CD8-positive, alpha-beta memory T cell (primary cell): Measurements from ENCODE around the gene MAGI1. TPM values are rescaled to one million over a fixed set of nuclear protein-coding genes. Genes with fewer than 3 reads are reported as not detected.

Source experiments
- CTCF ChIA-PET: fragments of 350-600 bp; sonication (Branson Sonifier 250); formaldehyde crosslinking; loops from one replicate; lab custom pipeline; 2021; ENCODE audit warnings: antibody characterized with exemption; lab: Charles Lee
- POLR2A ChIA-PET: fragments of 350-600 bp; sonication (Branson Sonifier 250); formaldehyde crosslinking; loops from one replicate; lab custom pipeline; 2021; ENCODE audit warnings: antibody characterized with exemption; lab: Charles Lee
- DNase-seq, 5 donors: peaks; one replicate each; pipeline versions ENCODE4 v3.0.0 to v3.0.0-alpha.2; 2020 to 2022; ENCODE audit warnings: mixed read lengths in 1 of 5
- H3K27ac ChIP-seq: one replicate; pipeline ENCODE4 v1.7.0; 2013; ENCODE audit warnings: low read depth, mild to moderate bottlenecking, low read length, moderate library complexity
- H3K27me3 ChIP-seq: 2 replicates; pipeline ENCODE4 v1.7.0; 2013; ENCODE audit warnings: low read length, mild to moderate bottlenecking; ENCODE audit not compliant: insufficient read depth, poor library complexity, severe bottlenecking
- H3K36me3 ChIP-seq: 2 replicates; pipeline ENCODE4 v1.7.0; 2013; ENCODE audit warnings: mild to moderate bottlenecking, low read length, moderate library complexity; ENCODE audit not compliant: insufficient read depth
- H3K4me1 ChIP-seq: 2 replicates; pipeline ENCODE4 v1.7.0; 2013; ENCODE audit warnings: mild to moderate bottlenecking, low read length, moderate library complexity; ENCODE audit not compliant: insufficient read depth
- H3K4me3 ChIP-seq: 2 replicates; pipeline ENCODE4 v1.7.0; 2013; ENCODE audit warnings: mild to moderate bottlenecking, low read length
- H3K9me3 ChIP-seq: 2 replicates; pipeline ENCODE4 v1.7.0; 2013; ENCODE audit warnings: mild to moderate bottlenecking, low read length
- H3K27ac Mint-ChIP-seq, 8 donors: one replicate each; pipeline ENCODE4 v1.8.0; 2020 to 2021; ENCODE audit warnings: mixed read lengths in 8 of 8, mild to moderate bottlenecking in 6 of 8, inconsistent platforms in 3 of 8, moderate library complexity in 3 of 8
- H3K27me3 Mint-ChIP-seq, 2 donors: one replicate each; pipeline ENCODE4 v1.8.0; 2020 to 2021; ENCODE audit warnings: mixed read lengths in 2 of 2, mild to moderate bottlenecking in 1 of 2, moderate library complexity in 1 of 2
- H3K36me3 Mint-ChIP-seq, 3 donors: one replicate each; pipeline ENCODE4 v1.8.0; 2020 to 2021; ENCODE audit warnings: mixed read lengths in 3 of 3, inconsistent platforms in 1 of 3, mild to moderate bottlenecking in 1 of 3
- H3K4me1 Mint-ChIP-seq, 3 donors: one replicate each; pipeline ENCODE4 v1.8.0; 2020 to 2021; ENCODE audit warnings: mixed read lengths in 3 of 3, inconsistent platforms in 1 of 3, mild to moderate bottlenecking in 1 of 3
- H3K4me3 Mint-ChIP-seq, 7 donors: one replicate each; pipeline ENCODE4 v1.8.0; 2020 to 2021; ENCODE audit warnings: mixed read lengths in 7 of 7, mild to moderate bottlenecking in 6 of 7, moderate library complexity in 4 of 7, inconsistent platforms in 2 of 7
- H3K9me3 Mint-ChIP-seq, 5 donors: one replicate each; pipeline ENCODE4 v1.8.0; 2020 to 2022; ENCODE audit warnings: mixed read lengths in 5 of 5, mild to moderate bottlenecking in 3 of 5, moderate library complexity in 2 of 5, inconsistent platforms in 1 of 5
- polyA plus RNA-seq: library from polyadenylated mRNA; unstranded; fragments of 300-500 nt; fragmentation: Illumina TruSeq; gene quantifications from one replicate; pipeline ENCODE4 v1.2.3, GENCODE V29; 2021
- total RNA-seq, 2 experiments: library from RNA; stranded (reverse); gene quantifications; one replicate each; pipeline ENCODE4 v1.2.3, GENCODE V29; 2021

MAGI1 gene
- total and polyA plus RNA-seq, 3 experiments from 2014 or later = 0.15 to 0.42 TPM; not detected in 1

GRCh38 chr3:65706776-65707568 lies 331.7 kb downstream of the MAGI1 start:
- no peaks in the 10 kb centered on the region for H3K4me1 Mint-ChIP-seq
- CTCF ChIA-PET = no interaction called here

DNA sequence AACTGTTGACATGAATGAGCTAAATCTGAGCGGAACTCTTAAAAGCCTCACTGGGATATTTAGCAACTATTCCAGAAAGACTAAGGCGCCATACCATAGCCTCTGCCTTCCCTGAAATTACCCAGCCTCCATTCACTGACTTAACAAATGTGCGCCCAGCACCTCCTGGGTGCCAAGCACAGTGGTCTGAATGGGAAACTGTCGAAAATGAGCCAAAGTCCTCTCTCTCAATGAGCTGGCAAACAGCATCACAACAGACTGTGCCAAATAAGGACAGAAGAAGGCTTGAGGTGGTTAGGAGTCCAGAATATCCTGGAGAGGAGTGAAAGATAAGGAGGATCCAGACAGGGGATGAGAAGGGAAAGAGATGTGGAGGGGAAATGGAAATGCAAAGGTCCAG lies 332.4 kb downstream of the MAGI1 start:
- Histone ChIP-seq H3K9me3 (no peaks in the 10 kb centered on the region), H3K27me3 (no peaks in the 10 kb centered on the region), H3K4me1 (no peaks in the 10 kb centered on the region), H3K27ac (no peak overlapping the region), H3K36me3 (no peaks in the 10 kb centered on the region), H3K4me3 (no peak overlapping the region)
- Mint-ChIP-seq H3K36me3 (no peaks in the 10 kb centered on the region), H3K9me3 (peaks cover 0 to 4% (median 2%) of the 10 kb centered on the region in 5 donors), H3K27me3 (no peaks in the 10 kb centered on the region), H3K4me3 (no peak overlapping the region), H3K4me1 (no peaks in the 10 kb centered on the region), H3K27ac (no peak overlapping the region)
- DNase-seq = no peak
- ChIA-PET POLR2A (no interaction called here), CTCF (no interaction called here)

More at GRCh38 chr3:65706776-65707568, 331.7 kb downstream of the MAGI1 start:
- Mint-ChIP-seq H3K9me3 (peaks cover 0 to 4% (median 2%) of the 10 kb centered on the region in 5 donors), H3K4me3 (no peak overlapping the region), H3K36me3 (no peaks in the 10 kb centered on the region), H3K27me3 (no peaks in the 10 kb centered on the region), H3K27ac (peak overlapping the region in 1 of 8 donors; percentile 70)
- POLR2A ChIA-PET = no interaction called here
- DNase-seq = no peak
- no peak overlapping the region for H3K27ac ChIP-seq
- no peak overlapping the region for H3K4me3 ChIP-seq
- no peaks in the 10 kb centered on the region for H3K4me1 ChIP-seq
- H3K9me3 ChIP-seq = no peaks in the 10 kb centered on the region
- H3K27me3 ChIP-seq = no peaks in the 10 kb centered on the region
- H3K36me3 ChIP-seq = no peaks in the 10 kb centered on the region

GRCh38 chr3:65703820-65704219 lies 334.9 kb downstream of the MAGI1 start:
- Histone ChIP-seq H3K27ac (no peak overlapping the region), H3K9me3 (no peaks in the 10 kb centered on the region), H3K4me3 (no peak overlapping the region), H3K4me1 (no peaks in the 10 kb centered on the region), H3K36me3 (no peaks in the 10 kb centered on the region), H3K27me3 (no peaks in the 10 kb centered on the region)
- Mint-ChIP-seq H3K4me3 (no peak overlapping the region), H3K36me3 (no peaks in the 10 kb centered on the region), H3K27me3 (no peaks in the 10 kb centered on the region), H3K4me1 (no peaks in the 10 kb centered on the region), H3K9me3 (peaks cover 0 to 5% (median 2%) of the 10 kb centered on the region in 5 donors), H3K27ac (no peak overlapping the region)
- no peak for DNase-seq
- CTCF ChIA-PET = no interaction called here
- POLR2A ChIA-PET = no interaction called here

DNA sequence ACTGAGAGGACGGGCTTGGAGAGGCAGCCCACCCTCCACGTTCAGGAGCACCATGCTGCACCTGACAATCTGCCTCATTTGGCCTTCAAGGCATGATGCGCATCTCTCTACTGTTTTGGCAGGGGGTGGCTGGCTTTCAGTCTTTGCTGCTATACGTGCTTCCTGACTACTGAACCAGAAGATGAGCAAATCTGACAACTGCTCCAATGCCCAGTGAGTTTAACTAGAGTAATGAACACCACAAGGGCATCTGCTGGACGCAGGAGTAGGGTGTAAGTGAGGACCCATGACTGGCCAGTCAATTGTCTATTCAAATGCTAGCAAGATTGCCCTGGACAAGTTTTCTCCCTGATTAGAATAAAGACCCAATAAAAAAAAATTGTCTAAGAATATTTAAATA lies 335.7 kb downstream of the MAGI1 start:
- ChIA-PET POLR2A (no interaction called here), CTCF (no interaction called here)
- Histone ChIP-seq H3K27me3 (no peaks in the 10 kb centered on the region), H3K4me1 (no peaks in the 10 kb centered on the region), H3K4me3 (no peak overlapping the region), H3K9me3 (no peaks in the 10 kb centered on the region), H3K36me3 (no peaks in the 10 kb centered on the region), H3K27ac (no peak overlapping the region)
- Mint-ChIP-seq H3K4me1 (no peaks in the 10 kb centered on the region), H3K27me3 (no peaks in the 10 kb centered on the region), H3K27ac (no peak overlapping the region), H3K9me3 (peaks cover 0 to 5% (median 2%) of the 10 kb centered on the region in 5 donors), H3K4me3 (no peak overlapping the region), H3K36me3 (no peaks in the 10 kb centered on the region)
- DNase-seq = no peak

- Mint-ChIP-seq H3K27me3 (no peaks in the 10 kb centered on the region), H3K27ac (no peak overlapping the region), H3K4me1 (no peaks in the 10 kb centered on the region), H3K9me3 (peaks cover 0 to 5% (median 2%) of the 10 kb centered on the region in 5 donors), H3K4me3 (no peak overlapping the region), H3K36me3 (no peaks in the 10 kb centered on the region)
- Histone ChIP-seq H3K27me3 (no peaks in the 10 kb centered on the region), H3K9me3 (no peaks in the 10 kb centered on the region), H3K4me3 (no peak overlapping the region), H3K36me3 (no peaks in the 10 kb centered on the region), H3K27ac (no peak overlapping the region), H3K4me1 (no peaks in the 10 kb centered on the region)
- ChIA-PET POLR2A (no interaction called here), CTCF (no interaction called here)
- no peak for DNase-seq
Measured at GRCh38 chr3:65702202-65702601, 336.5 kb downstream of the MAGI1 start.

DNA sequence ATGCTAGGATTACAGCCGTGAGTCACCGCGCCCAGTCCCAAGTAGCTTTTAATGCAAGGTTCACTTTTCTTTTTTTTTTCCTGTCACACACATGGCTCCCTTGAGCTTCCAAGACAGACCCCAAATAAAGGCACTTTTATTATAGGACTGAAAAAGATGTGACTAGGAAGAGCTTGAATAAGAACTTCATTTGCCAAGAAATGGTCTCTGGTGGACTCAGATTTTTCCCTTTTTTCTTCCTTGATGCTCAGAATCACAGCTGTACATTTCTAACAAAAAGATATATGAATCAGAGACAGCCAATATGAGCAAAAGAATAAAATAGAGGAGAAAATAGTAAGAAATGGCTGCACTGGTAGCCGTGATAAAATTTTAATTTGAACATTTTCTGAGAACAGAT lies 337.2 kb downstream of the MAGI1 start:
- H3K36me3 ChIP-seq = no peaks in the 10 kb centered on the region
- Mint-ChIP-seq H3K27me3 (no peaks in the 10 kb centered on the region), H3K27ac (no peak overlapping the region), H3K36me3 (no peaks in the 10 kb centered on the region), H3K9me3 (peaks cover 0 to 4% (median 2%) of the 10 kb centered on the region in 5 donors), H3K4me1 (no peaks in the 10 kb centered on the region), H3K4me3 (no peak overlapping the region)
- no peaks in the 10 kb centered on the region for H3K4me1 ChIP-seq
- CTCF ChIA-PET = no interaction called here
- H3K27me3 ChIP-seq = no peaks in the 10 kb centered on the region
- no peak overlapping the region for H3K4me3 ChIP-seq
- POLR2A ChIA-PET = no interaction called here
- DNase-seq = no peak
- no peaks in the 10 kb centered on the region for H3K9me3 ChIP-seq
- H3K27ac ChIP-seq = no peak overlapping the region

DNA sequence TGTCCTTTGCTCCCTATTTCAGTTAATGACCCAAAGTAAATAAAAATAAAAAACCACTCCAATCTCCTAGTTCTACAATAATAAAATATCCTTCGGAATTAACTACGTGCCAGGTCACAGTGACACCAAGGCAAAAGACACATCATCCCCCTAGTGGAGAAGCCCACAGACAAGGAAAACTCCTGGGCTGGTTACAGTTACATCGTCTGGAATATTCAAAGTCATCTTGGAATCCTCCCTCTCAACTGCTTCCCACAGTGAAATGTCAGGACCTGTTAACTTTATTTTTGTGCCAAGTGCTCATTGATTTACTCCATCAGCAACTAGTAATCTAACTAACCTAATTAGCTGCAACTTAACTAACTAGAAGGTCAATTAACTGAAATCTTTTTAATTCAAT lies 349.3 kb downstream of the MAGI1 start:
- Mint-ChIP-seq H3K9me3 (peaks cover 0 to 4% (median 0%) of the 10 kb centered on the region in 5 donors), H3K27ac (no peak overlapping the region), H3K36me3 (no peaks in the 10 kb centered on the region), H3K4me3 (no peak overlapping the region), H3K27me3 (no peaks in the 10 kb centered on the region), H3K4me1 (no peaks in the 10 kb centered on the region)
- H3K36me3 ChIP-seq = no peaks in the 10 kb centered on the region
- H3K27ac ChIP-seq = no peak overlapping the region
- ChIA-PET CTCF (no interaction called here), POLR2A (no interaction called here)
- H3K9me3 ChIP-seq = no peaks in the 10 kb centered on the region
- H3K4me3 ChIP-seq = no peak overlapping the region
- H3K4me1 ChIP-seq = no peaks in the 10 kb centered on the region
- DNase-seq = no peak
- H3K27me3 ChIP-seq = no peaks in the 10 kb centered on the region

GRCh38 chr3:65687741-65688140 lies 351.0 kb downstream of the MAGI1 start:
- POLR2A ChIA-PET = no interaction called here
- no peak overlapping the region for H3K4me3 Mint-ChIP-seq
- peaks cover 0 to 3% (median 0%) of the 10 kb centered on the region in 5 donors for H3K9me3 Mint-ChIP-seq
- H3K36me3 Mint-ChIP-seq = no peaks in the 10 kb centered on the region
- H3K9me3 ChIP-seq = no peaks in the 10 kb centered on the region
- no peaks in the 10 kb centered on the region for H3K4me1 Mint-ChIP-seq
- DNase-seq = no peak
- H3K27me3 ChIP-seq = no peaks in the 10 kb centered on the region
- CTCF ChIA-PET = no interaction called here
- H3K27me3 Mint-ChIP-seq = no peaks in the 10 kb centered on the region
- H3K27ac ChIP-seq = no peak overlapping the region
- H3K27ac Mint-ChIP-seq = no peak overlapping the region
- H3K4me3 ChIP-seq = no peak overlapping the region
- no peaks in the 10 kb centered on the region for H3K4me1 ChIP-seq
- H3K36me3 ChIP-seq = no peaks in the 10 kb centered on the region
